DOHH2 (cell line): Measurements from ENCODE around the gene SPOCK2.

ENCODE experiments used
- CTCF ChIP-seq: fragments of 200-600 bp; sonication (generic); IDR thresholded peaks from one replicate; pipeline ENCODE4 v1.5.1; 2014; ENCODE audit warnings: antibody characterized with exemption, mild to moderate bottlenecking, low read depth, low read length; ENCODE audit not compliant: poor library complexity, severe bottlenecking
- EZH2phosphoT487 ChIP-seq: fragments of 200-600 bp; sonication (generic); IDR thresholded peaks from 2 replicates; pipeline ENCODE4 v1.6.1; 2017; ENCODE audit warnings: borderline replicate concordance, mild to moderate bottlenecking, antibody characterized with exemption, low read length, moderate library complexity, mixed read lengths

- TF ChIP-seq CTCF (no peak), EZH2phosphoT487 (no peak)
These were observed 79.3 kb downstream of the SPOCK2 start for GRCh38 chr10:72009051-72009424.
